Mammary epithelial cell (primary cell): ENCODE results near the gene AKT1.

ENCODE experiments used
- EZH2 ChIP-seq: IDR thresholded peaks from 2 replicates; pipeline ENCODE4 v1.6.1; 2012; ENCODE audit warnings: low read length, inconsistent platforms, borderline replicate concordance
- TF ChIP-seq, protein P1 (sequence below), 2 donors: IDR thresholded peaks in 1 of 2; conservative IDR thresholded peaks in 1 of 2; 2 replicates each; pipeline ENCODE4 v1.5.1; 2011 to 2012; ENCODE audit warnings: inconsistent platforms in 2 of 2, low read length in 2 of 2, mild to moderate bottlenecking in 2 of 2, control low read depth in 1 of 2, low read depth in 1 of 2; ENCODE audit not compliant: insufficient read depth in 1 of 2; ENCODE audit errors: extremely low read depth in 1 of 2

DNA sequence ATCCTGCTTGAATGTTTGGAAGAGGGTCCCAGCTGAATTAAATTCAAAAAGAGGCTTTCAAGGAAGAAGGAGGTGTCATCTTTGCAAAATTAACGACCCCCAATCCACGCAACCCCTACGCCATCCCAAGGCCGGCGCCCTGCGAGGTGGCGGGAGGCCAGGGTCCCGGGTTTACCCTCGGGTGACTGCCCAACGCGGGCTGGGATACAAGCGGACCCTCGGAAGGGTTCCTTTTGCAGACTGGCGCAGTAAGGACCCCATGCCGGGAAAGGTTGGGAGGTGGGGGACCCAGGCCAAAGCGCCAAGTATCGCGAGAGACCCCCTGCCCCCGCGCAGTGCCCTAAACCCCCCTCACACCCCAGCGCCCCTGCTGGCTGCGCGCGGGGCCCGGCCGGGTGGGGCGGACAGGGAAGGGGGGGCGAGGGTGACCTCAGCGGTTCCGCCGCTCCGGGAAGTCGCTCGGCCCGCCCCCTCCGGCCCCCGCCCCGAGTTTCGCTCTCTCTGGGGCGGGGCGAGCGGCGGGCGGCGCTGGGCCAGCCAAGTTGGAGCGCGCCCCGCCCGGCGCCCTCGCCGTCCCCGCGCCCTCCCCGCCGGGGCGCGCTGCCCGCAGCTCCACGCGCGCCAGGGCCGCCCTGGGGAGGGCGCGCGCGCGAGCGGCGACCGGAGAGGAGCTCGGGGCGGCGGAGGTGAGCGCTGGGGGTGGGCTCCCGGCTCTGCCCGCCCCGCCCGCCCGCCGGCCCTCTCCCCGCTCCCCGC lies 4.6 kb upstream of the AKT1 start:
- TF ChIP-seq, protein P1, sequence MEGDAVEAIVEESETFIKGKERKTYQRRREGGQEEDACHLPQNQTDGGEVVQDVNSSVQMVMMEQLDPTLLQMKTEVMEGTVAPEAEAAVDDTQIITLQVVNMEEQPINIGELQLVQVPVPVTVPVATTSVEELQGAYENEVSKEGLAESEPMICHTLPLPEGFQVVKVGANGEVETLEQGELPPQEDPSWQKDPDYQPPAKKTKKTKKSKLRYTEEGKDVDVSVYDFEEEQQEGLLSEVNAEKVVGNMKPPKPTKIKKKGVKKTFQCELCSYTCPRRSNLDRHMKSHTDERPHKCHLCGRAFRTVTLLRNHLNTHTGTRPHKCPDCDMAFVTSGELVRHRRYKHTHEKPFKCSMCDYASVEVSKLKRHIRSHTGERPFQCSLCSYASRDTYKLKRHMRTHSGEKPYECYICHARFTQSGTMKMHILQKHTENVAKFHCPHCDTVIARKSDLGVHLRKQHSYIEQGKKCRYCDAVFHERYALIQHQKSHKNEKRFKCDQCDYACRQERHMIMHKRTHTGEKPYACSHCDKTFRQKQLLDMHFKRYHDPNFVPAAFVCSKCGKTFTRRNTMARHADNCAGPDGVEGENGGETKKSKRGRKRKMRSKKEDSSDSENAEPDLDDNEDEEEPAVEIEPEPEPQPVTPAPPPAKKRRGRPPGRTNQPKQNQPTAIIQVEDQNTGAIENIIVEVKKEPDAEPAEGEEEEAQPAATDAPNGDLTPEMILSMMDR (conservative IDR thresholded peaks at IDR 0.05 in 1 of 2, IDR thresholded peaks at IDR 0.05 in 1 of 2; ENCODE audit: extremely low read depth in 1 of 2, insufficient read depth in 1 of 2, low read depth in 1 of 2, low read length in 2 of 2): no peak
- no peak for TF ChIP-seq EZH2
